ENCODE data around the gene PNPLA3.

DNA sequence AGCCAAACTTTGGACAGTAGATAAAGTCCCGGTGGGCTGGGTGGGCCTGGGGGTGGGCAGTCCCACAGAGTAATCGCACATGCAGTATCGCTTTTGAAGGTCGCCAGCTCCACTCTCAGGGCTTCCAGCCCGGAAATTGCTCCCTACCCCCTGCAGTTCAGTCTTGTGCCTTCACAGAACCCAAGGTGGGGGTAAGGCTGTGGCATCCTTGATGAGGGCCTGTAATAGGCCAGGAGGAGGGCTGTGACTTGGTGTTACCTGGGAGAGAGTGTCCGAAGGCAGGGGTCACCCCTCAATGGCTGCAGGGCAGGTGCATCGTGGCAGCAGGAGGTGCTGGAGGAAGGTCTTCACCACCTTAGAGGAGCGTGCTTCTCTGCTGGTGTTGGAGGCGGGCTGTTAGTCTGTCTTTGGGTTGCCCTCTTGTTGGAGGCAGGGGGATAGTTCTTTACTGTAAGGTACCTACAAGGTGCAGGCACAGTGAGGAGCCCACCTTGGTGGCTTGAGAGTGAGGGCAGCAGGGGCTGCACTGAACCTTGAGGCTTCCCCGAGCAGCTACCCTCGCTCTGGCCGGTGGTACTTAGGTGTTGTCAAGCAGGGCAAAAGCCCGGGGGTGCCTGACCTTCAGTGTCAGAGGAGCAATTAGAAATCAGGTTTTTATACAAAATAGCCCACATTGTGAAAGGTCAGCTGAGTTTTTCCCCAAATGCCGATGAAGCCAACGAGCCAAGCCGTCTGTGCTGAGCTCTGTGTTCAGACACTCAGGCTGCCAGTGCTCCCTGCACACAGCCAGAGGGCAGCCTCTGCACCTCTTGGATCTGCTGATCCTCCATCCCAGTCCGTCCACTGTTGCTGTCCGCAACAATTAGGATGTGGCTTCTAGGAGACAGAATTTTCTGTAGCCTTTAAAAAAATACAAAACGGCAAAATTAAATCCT is 53.5 kb downstream of the PNPLA3 start:
- TF ChIP-seq CTCF (IDR thresholded peaks at IDR 0.05): no peak
- TF ChIP-seq POLR2A (IDR thresholded peaks at IDR 0.05): no peak
- no peak for TF ChIP-seq POLR2AphosphoS5 (IDR thresholded peaks at IDR 0.05)
- no peak for TF ChIP-seq EP300 (IDR thresholded peaks at IDR 0.05)
